MM.1S (cell line): ENCODE results near the gene TREX2.

Experiments
- DNase-seq: peaks from one replicate; pipeline ENCODE4 v3.0.0-alpha.2; 2015
- H2AFZ ChIP-seq: fragments of 300-600 bp; sonication (generic); 2 replicates; pipeline ENCODE4 v1.6.0; 2016; ENCODE audit warnings: antibody characterized with exemption, low read length
- H3F3A ChIP-seq: fragments of 300-600 bp; sonication (generic); 2 replicates; pipeline ENCODE4 v1.6.1; 2016; ENCODE audit warnings: mild to moderate bottlenecking, antibody characterized with exemption, low read length, moderate library complexity, mixed read lengths; ENCODE audit not compliant: insufficient read depth
- H3K27ac ChIP-seq: fragments of 300-600 bp; sonication (generic); 2 replicates; pipeline ENCODE4 v1.5.1; 2016; ENCODE audit warnings: mild to moderate bottlenecking, low read length
- H3K27me3 ChIP-seq: fragments of 300-600 bp; sonication (generic); replicated peaks from 2 replicates; pipeline ENCODE4 v1.6.0; 2016; ENCODE audit warnings: low read length; ENCODE audit not compliant: insufficient read depth
- H3K36me3 ChIP-seq: fragments of 300-600 bp; sonication (generic); replicated peaks from 2 replicates; pipeline ENCODE4 v1.6.1; 2016; ENCODE audit warnings: mild to moderate bottlenecking, low read length, mixed read lengths; ENCODE audit not compliant: insufficient read depth
- H3K4me1 ChIP-seq: fragments of 300-600 bp; sonication (generic); 2 replicates; pipeline ENCODE4 v1.6.1; 2016; ENCODE audit warnings: low read length, mixed read lengths
- H3K4me2 ChIP-seq: fragments of 300-600 bp; sonication (generic); 2 replicates; pipeline ENCODE4 v1.6.0; 2016; ENCODE audit warnings: low read depth, low read length
- H3K4me3 ChIP-seq: fragments of 300-600 bp; sonication (generic); 2 replicates; pipeline ENCODE4 v1.5.1; 2016; ENCODE audit warnings: low read length, mixed read lengths
- H3K79me2 ChIP-seq: fragments of 300-600 bp; sonication (generic); 2 replicates; pipeline ENCODE4 v1.6.1; 2016; ENCODE audit warnings: mixed run types, low read length, mixed read lengths
- H3K9ac ChIP-seq: fragments of 300-600 bp; sonication (generic); 2 replicates; pipeline ENCODE4 v1.6.1; 2016; ENCODE audit warnings: low read length, mixed read lengths
- H3K9me2 ChIP-seq: fragments of 300-600 bp; sonication (generic); replicated peaks from 2 replicates; pipeline ENCODE4 v1.6.1; 2016; ENCODE audit warnings: mild to moderate bottlenecking, low read length, mixed read lengths; ENCODE audit not compliant: insufficient read depth
- H3K9me3 ChIP-seq: fragments of 300-600 bp; sonication (generic); replicated peaks from 2 replicates; pipeline ENCODE4 v1.6.1; 2016; ENCODE audit warnings: mild to moderate bottlenecking, low read length, mixed read lengths; ENCODE audit not compliant: insufficient read depth
- H4K20me1 ChIP-seq: fragments of 300-600 bp; sonication (generic); 2 replicates; pipeline ENCODE4 v1.6.1; 2016; ENCODE audit warnings: mild to moderate bottlenecking, low read length, moderate library complexity, mixed read lengths; ENCODE audit not compliant: insufficient read depth
- EZH2 ChIP-seq: fragments of 300-600 bp; sonication (generic); optimal IDR thresholded peaks from 2 replicates; pipeline ENCODE3; 2017; ENCODE audit warnings: low read depth, mild to moderate bottlenecking, antibody characterized with exemption, low read length, mixed read lengths
- EZH2phosphoT487 ChIP-seq: fragments of 300-600 bp; sonication (generic); IDR thresholded peaks from 2 replicates; pipeline ENCODE4 v1.6.1; 2018; ENCODE audit warnings: antibody characterized with exemption, low read length
- TF ChIP-seq, protein P1 (sequence below): fragments of 300-600 bp; sonication (generic); IDR thresholded peaks from 2 replicates; pipeline ENCODE4 v1.5.1; 2016; ENCODE audit warnings: antibody characterized with exemption, low read length, mixed read lengths

Gene TREX2

DNA sequence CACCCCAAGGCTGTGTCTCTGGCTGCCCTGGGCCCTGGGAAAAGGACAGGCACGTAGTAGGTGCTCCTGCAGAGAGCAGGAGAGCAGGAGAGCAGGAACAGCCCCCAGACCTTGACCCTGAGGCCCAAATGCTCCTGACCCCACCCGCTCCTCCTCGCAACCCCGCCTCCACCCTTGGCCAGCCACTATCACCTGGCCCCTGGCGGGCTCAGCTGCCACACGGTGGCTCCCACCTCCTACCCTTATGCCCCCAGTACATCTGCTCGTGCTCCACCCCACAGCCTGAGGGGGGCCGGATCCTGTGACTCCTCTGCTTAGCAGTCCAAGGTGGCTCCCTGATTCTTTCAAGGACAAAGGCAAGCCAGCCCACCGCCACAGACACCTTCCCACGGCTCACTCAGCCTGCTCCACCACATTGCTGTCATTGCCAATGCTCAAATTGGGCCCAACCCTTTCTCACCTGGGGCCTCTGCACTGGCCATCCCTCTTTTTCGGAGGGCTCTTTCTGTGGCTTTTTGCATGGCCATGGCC lies 30.0 kb upstream of the TREX2 start:
- no peaks in the 10 kb centered on the region for H3K4me1 ChIP-seq
- H3K9me3 ChIP-seq, result no peaks in the 10 kb centered on the region
- H3F3A ChIP-seq, result no peaks in the 10 kb centered on the region
- H2AFZ ChIP-seq, result no peak overlapping the region
- no peak for DNase-seq
- H3K9me2 ChIP-seq, result no peaks in the 10 kb centered on the region
- H3K4me2 ChIP-seq, result no peak overlapping the region
- no peak overlapping the region for H3K27ac ChIP-seq
- no peak overlapping the region for H3K4me3 ChIP-seq
- peaks cover 30% of the 10 kb centered on the region for H3K27me3 ChIP-seq
- TF ChIP-seq EZH2, result no peak
- TF ChIP-seq EZH2phosphoT487, result no peak
- TF ChIP-seq, protein P1, sequence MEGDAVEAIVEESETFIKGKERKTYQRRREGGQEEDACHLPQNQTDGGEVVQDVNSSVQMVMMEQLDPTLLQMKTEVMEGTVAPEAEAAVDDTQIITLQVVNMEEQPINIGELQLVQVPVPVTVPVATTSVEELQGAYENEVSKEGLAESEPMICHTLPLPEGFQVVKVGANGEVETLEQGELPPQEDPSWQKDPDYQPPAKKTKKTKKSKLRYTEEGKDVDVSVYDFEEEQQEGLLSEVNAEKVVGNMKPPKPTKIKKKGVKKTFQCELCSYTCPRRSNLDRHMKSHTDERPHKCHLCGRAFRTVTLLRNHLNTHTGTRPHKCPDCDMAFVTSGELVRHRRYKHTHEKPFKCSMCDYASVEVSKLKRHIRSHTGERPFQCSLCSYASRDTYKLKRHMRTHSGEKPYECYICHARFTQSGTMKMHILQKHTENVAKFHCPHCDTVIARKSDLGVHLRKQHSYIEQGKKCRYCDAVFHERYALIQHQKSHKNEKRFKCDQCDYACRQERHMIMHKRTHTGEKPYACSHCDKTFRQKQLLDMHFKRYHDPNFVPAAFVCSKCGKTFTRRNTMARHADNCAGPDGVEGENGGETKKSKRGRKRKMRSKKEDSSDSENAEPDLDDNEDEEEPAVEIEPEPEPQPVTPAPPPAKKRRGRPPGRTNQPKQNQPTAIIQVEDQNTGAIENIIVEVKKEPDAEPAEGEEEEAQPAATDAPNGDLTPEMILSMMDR, result no peak
- H4K20me1 ChIP-seq, result no peaks in the 10 kb centered on the region
- H3K9ac ChIP-seq, result no peak overlapping the region
- H3K36me3 ChIP-seq, result no peaks in the 10 kb centered on the region
- no peaks in the 10 kb centered on the region for H3K79me2 ChIP-seq

DNA sequence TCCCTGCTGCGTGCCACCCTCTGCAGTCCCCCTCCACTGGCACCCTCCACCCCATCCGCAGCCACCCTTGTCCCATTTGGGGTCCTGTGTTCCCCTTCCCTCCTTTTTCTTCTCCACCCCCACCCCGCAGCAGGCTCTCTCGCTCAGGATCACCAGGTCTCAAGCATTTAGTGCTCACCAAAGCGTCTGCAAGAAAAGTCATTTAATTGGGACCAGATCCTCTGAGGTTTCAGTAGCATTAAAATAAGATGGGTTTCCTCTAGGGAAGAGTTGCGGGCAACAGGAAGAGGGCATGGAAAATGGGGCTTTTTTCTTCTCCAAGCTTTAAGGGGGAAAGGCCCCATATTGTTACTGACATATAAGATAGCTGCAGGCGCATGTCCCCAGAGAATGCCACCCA lies 29.4 kb upstream of the TREX2 start:
- Histone ChIP-seq H3K4me3 (no peak overlapping the region), H3K79me2 (no peaks in the 10 kb centered on the region), H3K9ac (no peak overlapping the region), H3K9me2 (no peaks in the 10 kb centered on the region), H3K27ac (no peak overlapping the region), H3K4me1 (no peaks in the 10 kb centered on the region), H3F3A (no peaks in the 10 kb centered on the region), H2AFZ (no peak overlapping the region), H3K4me2 (no peak overlapping the region), H3K36me3 (no peaks in the 10 kb centered on the region), H4K20me1 (no peaks in the 10 kb centered on the region), H3K9me3 (no peaks in the 10 kb centered on the region), H3K27me3 (peaks cover 30% of the 10 kb centered on the region)
- DNase-seq, result no peak
- TF ChIP-seq, protein P1, result no peak
- no peak for TF ChIP-seq EZH2
- TF ChIP-seq EZH2phosphoT487, result no peak

DNA sequence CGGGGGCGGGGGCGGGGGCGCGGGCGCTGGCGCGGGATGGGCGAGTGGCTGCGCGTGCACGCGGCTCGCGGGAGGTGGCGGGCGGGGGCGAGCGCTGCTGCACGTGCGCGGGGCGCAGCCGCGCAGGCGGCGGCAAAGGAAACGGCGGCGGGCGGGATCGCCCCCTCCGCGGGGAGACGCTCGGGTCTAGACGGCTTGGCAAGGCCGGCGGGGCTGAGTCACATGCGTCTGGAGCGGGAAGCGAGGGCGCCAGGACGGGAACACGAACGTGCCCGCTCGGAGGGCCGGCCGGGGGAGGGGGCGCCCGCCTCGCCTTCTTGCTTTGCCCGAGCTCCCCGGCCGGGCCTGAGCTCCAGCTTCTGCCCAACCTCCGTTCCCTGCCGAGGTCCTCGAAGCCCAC lies 28.9 kb upstream of the TREX2 start:
- H3F3A ChIP-seq, result no peaks in the 10 kb centered on the region
- TF ChIP-seq, protein P1, result no peak
- no peak for TF ChIP-seq EZH2phosphoT487
- TF ChIP-seq EZH2, result no peak
- H2AFZ ChIP-seq, result no peak overlapping the region
- H4K20me1 ChIP-seq, result no peaks in the 10 kb centered on the region
- H3K9me2 ChIP-seq, result no peaks in the 10 kb centered on the region
- peaks cover 30% of the 10 kb centered on the region for H3K27me3 ChIP-seq
- H3K9ac ChIP-seq, result no peak overlapping the region
- H3K27ac ChIP-seq, result no peak overlapping the region
- H3K4me1 ChIP-seq, result no peaks in the 10 kb centered on the region
- no peaks in the 10 kb centered on the region for H3K36me3 ChIP-seq
- DNase-seq, result no peak
- H3K4me3 ChIP-seq, result no peak overlapping the region
- no peaks in the 10 kb centered on the region for H3K9me3 ChIP-seq
- H3K4me2 ChIP-seq, result no peak overlapping the region
- H3K79me2 ChIP-seq, result peaks cover 4% of the 10 kb centered on the region
